HCT116 (cell line): ENCODE measurements around the gene DEFB127.

Experiments used
- CTCF ChIP-seq, 3 experiments: fragments of 200-600 bp in 1 of 3; sonication (generic) in 1 of 3; IDR thresholded peaks in 2 of 3; conservative IDR thresholded peaks in 1 of 3; 2 replicates each; pipeline ENCODE4 v1.5.1; 2012 to 2017; ENCODE audit warnings: low read depth in 2 of 3, low read length in 2 of 3, antibody characterized with exemption in 1 of 3, borderline replicate concordance in 1 of 3, control low read depth in 1 of 3, mild to moderate bottlenecking in 1 of 3, mixed read lengths in 1 of 3, mixed run types in 1 of 3, moderate library complexity in 1 of 3; ENCODE audit not compliant: insufficient read depth in 1 of 3
- ELF1 ChIP-seq: IDR thresholded peaks from 2 replicates; pipeline ENCODE4 v1.6.1; 2012; ENCODE audit warnings: low read depth, borderline replicate concordance
- EZH2 ChIP-seq: fragments of 200-600 bp; sonication (generic); IDR thresholded peaks from 2 replicates; pipeline ENCODE4 v1.6.1; 2017; ENCODE audit warnings: antibody characterized with exemption, mixed run types
- EZH2phosphoT487 ChIP-seq: fragments of 200-600 bp; IDR thresholded peaks from 2 replicates; pipeline ENCODE4 v1.6.1; 2018; ENCODE audit warnings: antibody characterized with exemption, borderline replicate concordance
- JUND ChIP-seq: IDR thresholded peaks from 2 replicates; pipeline ENCODE4 v1.6.1; 2012
- POLR2AphosphoS5 ChIP-seq: IDR thresholded peaks from 2 replicates; pipeline ENCODE4 v1.6.1; 2011; ENCODE audit warnings: mild to moderate bottlenecking, low read depth, low read length, moderate library complexity
- SP1 ChIP-seq: IDR thresholded peaks from 2 replicates; pipeline ENCODE4 v1.6.1; 2012; ENCODE audit warnings: low read depth
- ZFX ChIP-seq: fragments of 450-650 bp; IDR thresholded peaks from 2 replicates; pipeline ENCODE4 v1.6.1; 2017

- TF ChIP-seq SP1 (no peak), CTCF (IDR thresholded peaks at IDR 0.05 in 2 of 3, conservative IDR thresholded peaks at IDR 0.05 in 1 of 3; ENCODE audit: borderline replicate concordance in 1 of 3, insufficient read depth in 1 of 3, low read depth in 2 of 3, low read length in 2 of 3) (no peak), POLR2AphosphoS5 (no peak), EZH2phosphoT487 (no peak), ELF1 (no peak), EZH2 (no peak), JUND (no peak), ZFX (no peak)
Measured at GRCh38 chr20:168876-169275, 11.6 kb downstream of the DEFB127 start.
